SKM-1 treated with dmso at 0.1 percent for 144 hours (cell line): Measurements from ENCODE around the gene CNPY1.
"Not testable (repeated sequence)": the region's sequence is repeated elsewhere in the genome, so short reads cannot be mapped to it uniquely, and the experiment has no call there.

Experiments
- DNase-seq: peaks from one replicate; lab custom pipeline; 2025; ENCODE audit not compliant: unreplicated experiment; lab: John Stamatoyannopoulos, UW

The CNPY1 gene

DNA sequence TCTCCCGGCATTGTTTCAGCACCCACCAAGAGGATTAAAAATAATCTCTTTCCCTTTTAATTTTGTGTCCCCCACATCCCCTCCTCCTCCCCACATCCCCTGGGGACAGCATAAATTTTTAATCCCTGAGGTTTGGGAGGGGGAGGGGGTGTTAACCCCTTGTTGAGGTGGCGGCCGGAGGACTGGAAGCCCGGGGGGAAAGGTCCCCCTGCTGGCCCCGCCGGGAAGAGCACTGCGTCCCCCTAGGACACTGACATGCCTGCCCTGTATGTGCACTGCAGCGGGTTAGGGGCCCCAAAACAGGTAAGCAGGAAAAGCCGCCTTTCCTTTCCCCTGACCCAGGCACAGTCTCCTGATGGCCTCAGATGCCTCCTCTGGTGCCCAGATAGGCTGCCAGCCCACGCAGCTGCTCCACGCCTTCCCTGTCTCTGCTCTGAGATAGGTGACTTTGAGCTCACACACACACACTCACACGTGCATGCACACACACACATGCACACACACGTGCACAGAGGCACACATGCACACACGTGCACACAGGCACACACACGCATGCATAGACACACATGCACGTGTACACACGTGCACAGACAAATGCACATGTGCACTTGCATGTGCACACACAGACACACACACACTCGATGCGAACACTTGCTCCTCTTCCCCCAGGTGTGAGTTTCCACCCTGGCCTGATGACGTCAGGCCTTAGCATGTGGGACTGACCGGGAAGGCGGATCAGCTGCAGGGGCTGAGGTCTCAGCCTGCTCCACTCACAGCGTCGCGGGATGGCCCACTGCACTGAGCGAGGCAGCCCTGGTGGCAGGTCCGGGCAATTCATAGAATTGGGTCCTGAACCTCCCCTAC is 12.3 kb downstream of the CNPY1 start:
- DNase-seq, result no peak

DNA sequence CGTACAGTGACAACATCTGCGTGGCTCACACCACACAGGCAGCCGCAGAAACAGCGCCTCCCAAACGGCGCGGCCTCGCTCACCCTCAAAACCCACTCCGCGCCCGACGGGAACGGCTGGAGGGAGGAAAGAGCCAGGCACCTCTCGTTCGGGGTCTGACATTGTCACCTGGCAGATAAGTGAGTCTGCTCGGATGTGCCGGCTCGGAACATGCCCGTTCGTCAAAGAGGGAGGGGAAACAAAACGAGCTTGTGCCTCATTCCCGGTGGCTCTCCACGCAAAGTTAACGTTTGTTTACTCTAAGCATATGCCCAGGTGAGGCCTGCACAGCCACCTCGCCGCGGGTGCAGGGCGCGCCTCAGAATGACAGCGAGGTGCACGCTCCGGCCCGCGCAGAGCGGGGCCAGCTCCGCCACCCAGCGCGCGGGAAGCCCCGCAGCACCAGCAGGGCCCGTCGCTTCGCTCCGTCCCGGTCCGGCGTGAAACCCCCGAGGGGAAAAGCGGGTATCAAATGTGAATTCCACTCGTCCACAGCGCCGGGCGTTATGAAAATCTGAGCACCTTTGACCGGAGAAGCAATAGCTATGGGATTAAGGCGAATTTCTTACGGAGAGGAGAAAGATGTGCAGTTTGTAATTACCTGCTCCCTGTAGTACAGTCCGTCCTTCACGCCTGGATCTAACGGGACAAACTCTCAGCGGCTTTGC is 13.1 kb downstream of the CNPY1 start:
- DNase-seq, result no peak

DNA sequence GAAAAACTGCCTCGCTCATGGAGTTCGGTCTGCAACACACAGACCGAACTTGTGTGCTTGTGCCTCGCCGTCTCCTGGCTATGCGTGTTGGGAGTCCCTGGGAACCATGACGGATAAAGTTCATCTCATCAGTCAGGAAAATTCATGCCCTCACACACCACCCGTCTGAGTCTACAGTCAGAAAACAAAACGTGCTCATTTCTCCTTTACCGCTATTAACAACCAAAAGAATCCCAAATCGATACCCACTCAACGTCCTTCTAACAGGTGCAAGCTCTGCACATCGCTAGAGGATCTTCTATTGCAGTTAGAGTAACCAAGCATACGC is 13.6 kb downstream of the CNPY1 start:
- DNase-seq, result no peak

DNA sequence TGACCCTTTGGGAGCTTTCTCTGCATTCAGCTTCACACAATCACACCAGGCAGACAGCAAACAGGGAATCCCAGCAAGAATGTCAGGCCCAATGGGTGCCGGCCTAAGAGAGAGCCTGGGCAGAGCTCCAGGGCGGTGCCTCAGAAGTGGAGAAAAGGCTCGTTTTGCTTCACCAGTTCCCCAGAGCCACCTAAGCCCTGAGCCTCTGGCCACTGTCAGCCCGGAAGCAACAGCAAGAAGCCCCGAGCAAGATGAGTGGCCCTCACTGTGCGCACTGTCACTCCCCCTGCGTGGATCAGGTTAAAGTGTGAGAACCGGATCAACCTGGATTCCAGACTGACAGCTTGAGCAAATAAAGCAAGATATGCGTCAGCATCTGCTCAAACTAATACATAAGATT is 14.7 kb downstream of the CNPY1 start:
- no peak for DNase-seq

DNA sequence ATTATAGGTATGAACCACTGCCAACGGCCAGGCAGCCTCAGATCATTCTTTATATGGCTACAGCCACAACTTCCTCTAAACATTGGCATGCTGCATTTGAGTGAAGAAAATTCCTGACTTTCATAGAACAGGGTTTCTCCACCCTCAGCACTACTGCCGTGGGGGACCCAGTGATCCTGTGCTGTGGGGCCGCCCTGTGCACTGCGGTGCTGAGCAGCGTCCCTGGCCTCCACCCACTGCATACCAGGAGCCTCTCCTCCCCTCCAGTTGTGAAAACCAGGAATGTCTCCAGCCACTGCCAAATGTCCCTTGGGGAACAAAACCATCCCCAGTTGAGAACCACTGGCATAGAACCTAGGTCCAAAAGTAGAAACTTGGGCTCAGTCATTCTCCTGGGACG is 15.8 kb downstream of the CNPY1 start:
- no peak for DNase-seq

DNA sequence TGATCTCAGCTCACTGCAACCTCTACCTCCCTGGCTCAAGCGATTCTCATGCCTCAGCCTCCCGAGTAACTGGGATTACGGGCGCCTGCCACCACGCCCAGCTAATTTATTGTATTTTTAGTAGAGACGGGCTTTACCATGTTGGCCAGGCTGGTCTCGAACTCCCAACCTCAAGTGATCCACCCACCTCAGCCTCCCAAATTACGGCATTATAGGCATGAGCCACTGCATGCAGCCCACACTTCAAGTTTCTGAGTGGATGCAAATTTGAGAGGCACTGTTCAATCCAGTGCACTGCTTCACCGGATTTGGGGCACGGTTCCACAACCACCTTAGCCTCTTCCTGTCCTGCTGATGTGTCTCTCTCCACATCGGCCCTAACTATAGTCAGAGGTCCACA is 16.5 kb downstream of the CNPY1 start:
- DNase-seq, result no peak

DNA sequence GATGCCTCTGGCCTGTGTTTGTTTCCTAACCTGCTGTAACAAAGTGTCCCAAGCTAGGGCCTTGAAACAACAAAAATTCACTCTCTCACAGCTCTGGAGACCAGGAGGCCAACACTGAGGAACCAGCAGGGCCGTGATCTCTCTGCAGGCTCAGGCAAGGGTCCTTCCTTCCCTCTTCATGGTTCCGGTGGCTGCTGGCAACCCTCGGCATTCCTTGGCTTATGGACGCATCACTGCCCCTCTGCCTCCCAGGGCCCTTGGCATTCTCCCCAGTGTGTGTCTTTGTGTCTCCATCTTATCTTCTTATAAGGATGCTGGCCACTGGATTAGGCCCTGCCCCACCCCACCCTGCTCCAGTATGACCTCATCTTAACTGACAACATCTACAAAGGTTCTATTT is 17.0 kb downstream of the CNPY1 start:
- no peak for DNase-seq

DNA sequence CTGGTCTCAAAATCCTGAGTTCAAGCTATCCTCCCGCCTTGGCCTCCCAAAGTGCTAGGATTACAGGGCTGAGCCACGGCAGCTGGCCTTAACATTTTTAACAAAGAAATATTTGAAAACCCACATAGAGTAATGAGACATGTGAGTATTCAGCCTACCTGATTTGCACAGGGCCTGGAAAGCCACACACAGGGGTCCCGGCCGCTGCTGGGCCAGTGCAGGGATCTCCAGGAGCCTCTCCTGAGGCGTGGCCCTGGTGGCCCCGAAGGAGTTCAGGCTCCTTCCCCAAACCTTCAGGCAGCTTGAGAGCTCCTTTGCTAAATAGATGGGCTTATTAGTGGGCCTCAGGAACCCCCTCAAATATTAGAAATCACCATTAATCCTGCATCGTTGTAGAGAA is 18.7 kb downstream of the CNPY1 start:
- no peak for DNase-seq

DNA sequence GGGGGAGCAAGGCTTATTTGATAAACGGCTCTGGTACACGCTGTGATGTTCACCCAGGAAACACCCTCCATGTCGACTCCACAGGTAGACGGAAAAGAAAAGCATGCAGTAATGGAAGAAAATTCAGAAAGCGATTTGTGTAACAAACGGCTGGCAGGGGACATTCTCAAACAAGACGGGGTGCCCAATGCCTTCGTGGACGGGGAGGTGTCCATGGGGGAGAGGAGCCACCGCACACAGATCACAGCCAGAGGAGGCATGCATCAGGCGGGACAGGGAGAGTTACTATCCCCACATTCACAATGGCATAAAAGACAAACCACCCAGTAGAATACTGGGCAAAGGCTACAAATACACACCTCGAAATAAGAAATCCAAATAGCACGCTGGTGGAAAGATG is 20.1 kb downstream of the CNPY1 start:
- no peak for DNase-seq

DNA sequence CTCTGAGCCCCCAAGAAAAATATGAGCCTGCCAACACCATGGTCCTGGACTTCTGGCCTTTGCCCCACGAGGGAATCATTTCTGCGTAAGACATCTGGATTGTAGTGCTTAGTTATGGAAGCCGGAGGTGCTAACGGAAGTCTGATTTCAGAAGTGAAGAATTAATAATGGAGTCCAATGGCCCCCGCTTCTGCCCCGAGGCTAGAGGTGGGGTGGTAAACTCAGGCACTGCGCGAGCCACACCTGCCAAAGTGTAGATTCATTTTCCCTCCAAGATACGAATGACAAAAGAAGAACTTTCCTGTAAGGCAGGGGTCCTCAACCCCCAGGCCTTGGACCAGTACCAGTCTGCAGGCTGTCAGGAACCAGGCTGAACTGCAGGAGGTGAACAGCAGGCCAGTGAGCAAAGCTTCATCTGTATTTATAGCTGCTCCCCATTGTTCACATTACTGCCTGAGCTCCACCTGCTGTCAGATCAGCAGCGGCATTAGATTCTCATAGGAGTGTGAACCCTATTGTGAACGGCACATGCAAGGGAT is 22.3 kb downstream of the CNPY1 start:
- DNase-seq, result no peak

DNA sequence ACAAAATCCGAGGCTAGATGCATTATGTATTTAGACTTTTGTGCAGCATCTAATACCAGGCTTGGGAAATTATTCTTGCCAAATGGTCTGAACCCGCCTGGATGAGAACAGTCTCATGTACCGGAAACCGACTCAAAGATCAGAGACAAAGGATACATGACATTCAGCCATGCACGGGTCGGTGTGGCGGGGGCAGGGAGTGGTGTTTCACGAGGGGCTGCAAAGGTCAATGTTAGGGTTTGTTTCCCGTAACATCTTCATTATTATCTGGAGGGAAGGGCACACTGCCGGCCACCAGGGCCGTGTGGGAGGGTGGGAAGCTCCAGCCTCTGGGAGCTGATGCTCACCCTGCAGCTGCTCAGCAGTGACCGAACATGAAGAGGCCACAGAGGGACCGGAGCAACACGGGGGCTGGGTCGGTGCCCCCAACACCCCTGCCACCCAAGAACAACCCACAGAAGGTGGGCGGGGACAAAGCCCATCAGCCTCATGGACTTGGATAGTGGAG is 23.1 kb downstream of the CNPY1 start:
- no peak for DNase-seq

DNA sequence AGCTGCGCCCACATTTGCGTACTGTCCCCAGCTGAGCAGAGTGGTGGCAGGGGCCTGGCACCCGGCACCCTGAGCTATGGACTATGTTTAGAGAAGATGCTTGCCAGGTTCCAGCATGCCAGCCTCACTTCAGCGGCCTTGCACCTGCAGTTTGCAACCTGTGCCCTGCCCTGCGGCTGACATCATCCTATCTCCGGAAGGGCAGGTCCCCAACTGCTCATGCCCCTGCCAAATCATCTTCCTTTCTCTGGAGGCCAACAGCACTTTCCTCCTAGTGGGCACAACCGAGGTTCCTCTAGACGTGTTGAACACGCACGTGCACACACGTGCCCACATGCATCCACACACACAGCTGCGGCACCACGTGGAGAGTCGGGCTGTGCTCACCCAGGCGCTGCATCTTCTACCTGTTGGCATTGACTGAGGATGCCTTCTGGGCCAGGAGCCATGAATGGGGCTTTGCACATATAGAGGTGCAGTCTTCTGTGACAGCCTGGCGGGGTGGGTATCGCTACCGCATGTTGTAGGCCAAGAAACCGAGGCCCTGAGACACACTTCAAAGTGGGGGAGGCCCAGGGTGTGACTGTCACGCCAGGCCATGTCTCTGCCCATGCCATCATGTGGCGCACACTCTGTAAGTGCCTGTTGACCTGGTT is 24.5 kb downstream of the CNPY1 start:
- no peak for DNase-seq

DNA sequence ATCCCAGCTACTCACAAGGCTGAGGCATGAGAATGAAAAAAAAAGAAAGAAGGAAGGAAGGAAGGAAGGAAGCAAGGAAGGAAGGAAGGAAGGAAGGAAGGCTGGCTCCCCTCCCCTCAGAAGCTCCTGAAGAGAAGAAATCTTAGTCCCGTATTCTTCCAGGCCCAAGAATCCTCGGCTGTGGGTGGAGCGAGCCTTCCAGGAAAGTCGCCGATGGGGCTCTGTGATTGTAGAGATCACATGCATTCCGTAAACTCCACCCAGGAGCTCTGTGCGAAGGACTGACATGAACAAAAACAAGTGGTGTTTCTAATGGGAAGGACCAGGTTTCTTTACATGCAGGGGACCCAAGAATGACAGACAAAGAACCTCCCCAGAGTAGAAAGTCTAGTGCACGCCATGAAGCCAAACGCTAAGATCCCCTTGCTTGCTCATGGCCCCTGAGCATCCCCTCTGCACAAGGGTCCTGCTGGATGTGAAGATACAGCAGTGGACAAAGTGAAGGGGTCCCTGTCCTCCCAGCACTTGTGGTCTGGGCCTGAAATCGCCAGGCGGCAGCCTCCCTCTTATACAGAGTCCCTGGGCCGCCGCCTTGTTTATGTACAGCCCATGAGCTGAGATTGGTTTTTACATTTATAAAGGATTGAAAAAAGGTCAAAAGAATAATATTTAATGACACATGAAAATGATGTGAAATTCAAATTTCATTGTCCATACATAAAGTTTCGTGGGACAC is 25.2 kb downstream of the CNPY1 start:
- DNase-seq, result no peak

DNA sequence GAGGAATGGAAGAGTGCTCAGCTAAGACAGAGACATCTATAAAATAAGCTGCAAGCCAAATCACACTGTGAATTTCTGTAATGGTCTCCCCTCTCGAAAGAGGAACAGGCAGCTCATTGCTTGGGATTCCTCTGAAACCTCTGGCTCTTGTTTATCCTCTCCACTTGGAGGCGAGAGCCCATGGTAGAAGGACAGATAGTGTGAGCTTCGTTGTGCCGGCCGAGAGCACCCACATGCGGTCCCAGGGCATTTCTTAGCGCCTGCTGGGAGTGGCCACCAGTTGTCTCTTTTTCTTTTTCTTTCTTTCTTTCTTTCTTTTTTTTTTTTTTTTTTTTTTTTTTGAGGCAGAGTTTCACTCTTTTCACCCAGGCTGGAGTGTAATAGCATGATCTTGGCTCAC is 26.2 kb downstream of the CNPY1 start:
- no peak for DNase-seq

DNA sequence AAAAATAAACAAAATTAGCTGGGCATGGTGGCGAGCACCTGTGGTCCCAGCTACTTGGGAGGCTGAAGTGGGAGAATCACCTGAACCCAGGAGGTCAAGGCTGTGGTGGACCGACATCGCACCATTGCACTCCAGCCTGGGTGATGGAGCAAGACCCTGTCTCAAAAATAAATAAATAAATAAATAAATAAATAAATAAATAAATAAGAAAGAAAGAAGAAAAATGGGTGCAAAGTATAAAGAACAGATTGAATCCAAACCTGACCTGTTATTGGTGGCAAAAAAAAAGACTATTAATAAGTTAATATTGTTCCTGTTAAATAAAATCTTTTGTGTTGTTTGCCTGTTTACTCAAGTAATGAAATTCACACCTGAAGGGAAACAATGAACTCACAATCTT is 27.0 kb downstream of the CNPY1 start:
- not testable (repeated sequence) for DNase-seq

DNA sequence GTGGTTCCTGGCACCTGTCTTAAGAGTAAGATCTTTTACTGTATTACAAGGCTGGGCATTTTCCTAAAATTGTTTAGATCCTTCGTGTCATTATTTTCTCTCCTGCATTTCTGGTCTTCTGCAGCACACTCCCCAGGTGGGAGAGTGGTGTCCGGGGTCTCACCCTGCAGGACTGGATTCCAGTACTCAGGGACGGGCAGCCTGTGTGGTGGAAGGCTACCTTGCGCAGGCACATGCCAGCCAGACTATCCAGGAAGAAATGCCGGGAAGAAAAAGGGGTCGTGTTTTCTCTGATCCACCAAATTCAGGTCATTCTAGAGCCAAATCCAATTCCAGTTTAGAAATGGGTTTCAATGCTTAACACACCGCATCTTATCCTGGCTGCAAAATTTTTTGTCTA is 27.7 kb downstream of the CNPY1 start:
- DNase-seq, result no peak

DNA sequence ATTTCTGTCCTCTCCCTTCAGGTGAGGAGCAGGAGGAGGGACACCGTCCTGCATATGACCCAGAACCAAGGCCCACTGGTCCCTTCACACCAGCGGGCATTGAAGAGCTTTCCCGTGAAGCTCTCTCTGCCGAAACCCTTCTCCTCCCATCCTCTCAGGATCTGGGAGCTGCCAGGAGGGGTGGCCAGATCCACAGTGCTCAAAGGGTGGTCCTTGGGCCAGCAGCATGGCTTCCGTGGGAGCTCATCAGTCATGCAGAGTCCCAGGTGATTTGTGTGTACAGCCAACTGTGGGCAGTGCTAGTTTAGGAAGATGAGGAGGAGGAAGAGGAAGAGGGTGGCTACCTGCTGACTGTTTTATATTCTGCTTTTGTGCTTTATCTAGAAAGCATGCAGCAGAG is 28.4 kb downstream of the CNPY1 start:
- no peak for DNase-seq

DNA sequence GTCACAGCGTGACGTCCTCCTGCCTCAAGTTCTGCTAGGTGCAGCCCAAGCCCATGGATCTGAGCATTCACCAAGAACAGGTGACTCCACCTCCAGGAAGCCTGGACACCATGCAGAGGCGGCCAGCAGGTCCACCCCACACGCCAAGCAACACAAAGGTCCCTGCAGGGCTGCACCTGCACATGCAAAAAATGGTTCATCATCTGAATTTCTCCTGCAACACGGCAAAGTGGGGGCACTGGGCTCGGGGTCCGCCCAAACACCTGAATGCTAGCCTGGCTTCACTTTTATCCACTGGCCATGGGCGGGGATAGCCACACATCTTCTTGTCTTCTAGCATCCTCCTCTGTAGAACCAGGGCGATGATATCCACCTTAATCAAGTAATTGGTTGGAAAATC is 28.9 kb downstream of the CNPY1 start:
- DNase-seq, result no peak

DNA sequence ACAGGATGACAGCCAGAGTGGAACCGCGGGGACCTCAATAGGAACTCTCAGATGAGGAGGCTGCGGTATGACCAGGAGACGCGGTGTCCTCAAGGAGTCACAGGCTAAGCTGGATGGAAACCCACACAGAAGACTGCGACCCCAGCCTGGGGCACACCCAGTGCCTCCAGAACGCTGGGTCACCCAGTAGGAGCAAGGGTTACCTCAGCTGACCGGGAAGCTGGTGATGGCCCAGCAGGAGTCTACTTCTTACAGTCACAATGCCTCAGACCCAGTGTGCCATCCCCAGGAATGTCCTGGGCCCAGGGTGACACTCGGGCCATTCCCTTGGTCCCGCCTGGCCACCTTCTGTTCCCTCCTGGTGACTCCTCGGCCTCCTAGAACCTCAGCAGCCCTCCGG is 29.9 kb downstream of the CNPY1 start:
- DNase-seq, result no peak

DNA sequence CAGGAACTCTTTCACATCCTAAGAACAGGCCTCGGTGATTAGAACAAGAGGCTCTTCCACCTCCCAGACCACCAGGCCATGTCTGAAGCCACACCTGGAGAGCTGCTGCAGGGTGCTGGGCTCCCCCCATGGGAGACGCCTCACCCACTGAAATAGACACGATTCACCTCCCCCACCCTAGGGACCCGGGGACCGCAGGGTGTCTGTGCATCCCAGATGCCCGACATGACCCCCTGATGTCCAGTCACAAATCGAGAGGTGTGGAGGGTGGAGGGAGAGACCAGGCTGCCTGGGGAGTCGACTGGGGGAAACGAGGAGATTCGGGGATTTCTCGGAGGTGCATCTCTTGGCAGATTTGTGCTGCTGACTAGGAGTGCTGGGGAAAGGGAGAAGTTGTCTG is 31.0 kb downstream of the CNPY1 start:
- no peak for DNase-seq

DNA sequence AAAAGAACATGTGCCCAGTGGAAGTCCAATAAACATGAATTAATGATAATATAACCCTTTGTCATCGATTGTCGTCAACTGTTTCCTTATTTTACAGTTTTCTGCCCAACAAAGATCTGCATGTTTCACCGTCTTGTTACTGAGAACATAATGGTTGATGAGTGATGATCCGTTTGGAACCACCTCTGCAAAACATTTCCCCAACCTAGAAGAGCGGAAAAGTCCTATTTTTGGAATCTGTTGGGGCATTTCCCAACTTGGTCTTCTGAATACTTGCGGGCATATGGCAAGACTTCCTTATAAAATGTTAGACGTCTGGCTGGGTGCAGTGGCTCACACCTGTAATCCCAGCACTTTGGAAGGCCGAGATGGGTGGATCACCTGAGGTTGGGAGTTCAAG is 32.1 kb downstream of the CNPY1 start:
- no peak for DNase-seq
